DND-41 (cell line): ENCODE data around the gene FOXO3.
"Not testable (repeated sequence)": the region's sequence is repeated elsewhere in the genome, so short reads cannot be mapped to it uniquely, and the experiment has no call there.

Source experiments
- ATAC-seq: fragments of 200-7000 bp; cut with Tn5 transposase; 3 replicates; pipeline ENCODE4 v1.9.1; 2021; ENCODE audit warnings: low read depth; ENCODE audit not compliant: insufficient read depth
- DNase-seq: peaks from one replicate; pipeline ENCODE4 v3.0.0-alpha.2; 2020
- H2AFZ ChIP-seq: 2 replicates; pipeline ENCODE4 v1.6.0; 2012; ENCODE audit warnings: low read depth, low read length
- H3K27ac ChIP-seq: 2 replicates; pipeline ENCODE4 v1.5.1; 2012; ENCODE audit warnings: low read length, inconsistent platforms
- H3K27me3 ChIP-seq: fragments of 200-600 bp; sonication (generic); 2 replicates; pipeline ENCODE4 v1.6.0; 2012; ENCODE audit warnings: low read length, mild to moderate bottlenecking, inconsistent platforms; ENCODE audit not compliant: insufficient read depth, poor library complexity
- H3K36me3 ChIP-seq: 2 replicates; pipeline ENCODE4 v1.5.1; 2012; ENCODE audit warnings: low read length, inconsistent platforms; ENCODE audit not compliant: insufficient read depth
- H3K4me1 ChIP-seq: 2 replicates; pipeline ENCODE4 v1.5.1; 2012; ENCODE audit warnings: mild to moderate bottlenecking, low read length; ENCODE audit not compliant: insufficient read depth
- H3K4me2 ChIP-seq: 2 replicates; pipeline ENCODE4 v1.6.0; 2012; ENCODE audit warnings: mild to moderate bottlenecking, moderate library complexity, low read length, inconsistent platforms; ENCODE audit not compliant: insufficient read depth
- H3K4me3 ChIP-seq, 2 experiments: fragments of 200-600 bp in 1 of 2; shearing (Covaris generic) in 1 of 2; 2 replicates each; pipeline ENCODE4 v1.5.1; 2012 to 2016; ENCODE audit warnings: inconsistent platforms in 2 of 2, low read length in 2 of 2, mild to moderate bottlenecking in 2 of 2, low read depth in 1 of 2, moderate library complexity in 1 of 2
- H3K79me2 ChIP-seq: 2 replicates; pipeline ENCODE4 v1.6.0; 2012; ENCODE audit warnings: low read length, inconsistent platforms; ENCODE audit not compliant: insufficient read depth
- H3K9ac ChIP-seq: 2 replicates; pipeline ENCODE4 v1.6.0; 2012; ENCODE audit warnings: low read depth, mild to moderate bottlenecking, inconsistent platforms, low read length, moderate library complexity
- H3K9me3 ChIP-seq: 2 replicates; pipeline ENCODE4 v1.5.1; 2012; ENCODE audit warnings: low read length, moderate library complexity, mild to moderate bottlenecking, inconsistent platforms; ENCODE audit not compliant: insufficient read depth, severe bottlenecking
- H4K20me1 ChIP-seq: 2 replicates; pipeline ENCODE4 v1.6.0; 2012; ENCODE audit warnings: low read length; ENCODE audit not compliant: insufficient read depth
- CTCF ChIP-seq: IDR thresholded peaks from 2 replicates; pipeline ENCODE4 v1.5.1; 2012; ENCODE audit warnings: borderline replicate concordance, low read length, moderate library complexity, mild to moderate bottlenecking; ENCODE audit not compliant: poor library complexity, severe bottlenecking; ENCODE audit errors: extremely low read depth
- EZH2 ChIP-seq: IDR thresholded peaks from 3 replicates; pipeline ENCODE4 v1.6.1; 2012; ENCODE audit warnings: borderline replicate concordance, low read depth, mild to moderate bottlenecking, moderate library complexity, low read length, inconsistent platforms; ENCODE audit not compliant: severe bottlenecking

The FOXO3 gene

GRCh38 chr6:108559097-108559883 lies 1.4 kb upstream of the FOXO3 start:
- peaks cover 43% of the 10 kb centered on the region for H3K79me2 ChIP-seq
- peak overlapping the region; percentile 77 for H3K9ac ChIP-seq
- peak; percentile 66 for ATAC-seq
- H2AFZ ChIP-seq, result peak overlapping the region; percentile 88
- H3K4me1 ChIP-seq, result peaks cover 50% of the 10 kb centered on the region
- H3K4me3 ChIP-seq, result peak overlapping the region; percentile 74 to 78
- H3K36me3 ChIP-seq, result peaks cover 9% of the 10 kb centered on the region; the same call in 1 of the 2 replicates
- H3K9me3 ChIP-seq, result no peaks in the 10 kb centered on the region
- no peaks in the 10 kb centered on the region for H3K27me3 ChIP-seq
- peaks cover 10% of the 10 kb centered on the region for H4K20me1 ChIP-seq
- TF ChIP-seq CTCF, result no peak
- no peak for TF ChIP-seq EZH2
- peak overlapping the region; percentile 77 for H3K27ac ChIP-seq
- H3K4me2 ChIP-seq, result peak overlapping the region; percentile 98
- peak; percentile 88 for DNase-seq

GRCh38 chr6:108559884-108560462 lies 744 bp upstream of the FOXO3 start:
- H3K4me2 ChIP-seq, result peak overlapping the region; percentile 98
- DNase-seq, result no peak
- peaks cover 11% of the 10 kb centered on the region for H4K20me1 ChIP-seq
- no peaks in the 10 kb centered on the region for H3K9me3 ChIP-seq
- H3K4me3 ChIP-seq, result peak overlapping the region; percentile 61 to 78
- peak; percentile 27 for ATAC-seq
- peaks cover 10% of the 10 kb centered on the region for H3K36me3 ChIP-seq
- H3K27me3 ChIP-seq, result no peaks in the 10 kb centered on the region
- H3K9ac ChIP-seq, result peak overlapping the region; percentile 77
- peak overlapping the region; percentile 88 for H2AFZ ChIP-seq
- TF ChIP-seq CTCF (no peak), EZH2 (no peak)
- peaks cover 57% of the 10 kb centered on the region for H3K4me1 ChIP-seq
- peaks cover 48% of the 10 kb centered on the region for H3K79me2 ChIP-seq
- H3K27ac ChIP-seq, result peak overlapping the region; percentile 77

DNA sequence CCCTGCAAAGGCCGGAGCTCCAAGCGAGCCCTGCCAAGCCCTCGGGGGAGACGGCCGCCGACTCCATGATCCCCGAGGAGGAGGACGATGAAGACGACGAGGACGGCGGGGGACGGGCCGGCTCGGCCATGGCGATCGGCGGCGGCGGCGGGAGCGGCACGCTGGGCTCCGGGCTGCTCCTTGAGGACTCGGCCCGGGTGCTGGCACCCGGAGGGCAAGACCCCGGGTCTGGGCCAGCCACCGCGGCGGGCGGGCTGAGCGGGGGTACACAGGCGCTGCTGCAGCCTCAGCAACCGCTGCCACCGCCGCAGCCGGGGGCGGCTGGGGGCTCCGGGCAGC lies 561 bp downstream of the FOXO3 start:
- peaks cover 17% of the 10 kb centered on the region for H3K36me3 ChIP-seq
- H3K9me3 ChIP-seq, ATAC-seq, H2AFZ ChIP-seq, H3K27ac ChIP-seq, DNase-seq, H3K27me3 ChIP-seq, H3K4me3 ChIP-seq, H3K9ac ChIP-seq: not testable (repeated sequence)
- H4K20me1 ChIP-seq, result peaks cover 16% of the 10 kb centered on the region
- peaks cover 61% of the 10 kb centered on the region for H3K79me2 ChIP-seq
- 0 out of 2 replicates have a peak overlapping the region, but pooled peaks have one; percentile 55 for H3K4me2 ChIP-seq
- peaks cover 60% of the 10 kb centered on the region for H3K4me1 ChIP-seq

DNA sequence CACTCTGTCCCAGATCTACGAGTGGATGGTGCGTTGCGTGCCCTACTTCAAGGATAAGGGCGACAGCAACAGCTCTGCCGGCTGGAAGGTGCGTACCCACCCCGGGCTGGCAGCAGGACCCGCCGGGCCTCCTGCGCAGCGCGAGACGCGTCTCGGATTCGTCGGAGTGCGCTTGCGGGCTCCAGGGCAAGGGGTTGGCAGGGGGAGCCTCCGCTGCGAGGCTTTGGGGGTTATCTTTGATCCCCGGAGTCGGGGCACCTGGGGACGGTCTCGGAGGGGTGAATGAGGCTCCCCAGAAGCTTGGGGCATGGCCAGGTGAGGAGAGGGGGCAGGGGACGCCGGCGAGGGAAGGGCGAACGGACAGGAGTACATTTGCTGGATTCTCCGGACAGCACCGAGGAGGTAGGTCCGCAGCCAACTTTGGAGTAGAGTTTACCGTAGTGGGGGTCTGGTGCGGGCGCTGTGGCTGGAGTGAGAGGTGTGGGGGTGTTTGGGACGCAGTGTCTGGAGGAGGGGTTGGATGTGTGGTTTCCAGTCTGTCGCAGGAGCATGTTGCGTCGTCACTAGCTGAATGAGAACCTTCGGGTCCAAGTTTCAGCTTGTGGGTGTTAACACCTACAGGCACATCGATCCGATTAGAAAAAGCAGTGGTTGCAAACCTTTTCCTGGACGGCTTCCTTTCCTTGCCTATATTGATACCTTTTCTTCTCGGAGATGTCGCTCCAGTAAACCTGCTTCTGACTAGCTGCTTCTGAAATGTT lies 1.2 kb downstream of the FOXO3 start:
- Histone ChIP-seq H3K4me2 (peak overlapping the region; percentile 55), H3K4me1 (peaks cover 54% of the 10 kb centered on the region), H3K9me3 (no peaks in the 10 kb centered on the region), H3K27ac (no peak overlapping the region), H2AFZ (no peak overlapping the region), H3K4me3 (peak overlapping the region in 1 of 2 experiments; percentile 31; a peak in 2 of 4 replicates), H4K20me1 (peaks cover 20% of the 10 kb centered on the region), H3K79me2 (peaks cover 67% of the 10 kb centered on the region), H3K36me3 (peaks cover 24% of the 10 kb centered on the region), H3K9ac (peak overlapping the region; percentile 7; the same call in 1 of the 2 replicates), H3K27me3 (no peaks in the 10 kb centered on the region)
- ATAC-seq, result no peak
- no peak for DNase-seq
- TF ChIP-seq EZH2, result no peak
- TF ChIP-seq CTCF, result no peak
